ENCODE measurements around the gene HAUS5. TPM values are rescaled to one million over a fixed set of nuclear protein-coding genes. Genes with fewer than 3 reads are reported as not detected.

HAUS5 gene
- total RNA-seq, 2 donors from 2014 or later, result 8.4 to 13.9 TPM

- H3K4me3 ChIP-seq, result no peak overlapping the region
- no peaks in the 10 kb centered on the region for H3K27me3 ChIP-seq (replicated peaks; ENCODE audit: insufficient read depth)
- no peaks in the 10 kb centered on the region for H3K36me3 ChIP-seq
- H3K4me1 ChIP-seq (ENCODE audit: control insufficient read depth in 1 of 2, low read depth in 2 of 2), result peaks cover 7 to 12% of the 10 kb centered on the region in 2 donors
- H3K9me3 ChIP-seq, result no peaks in the 10 kb centered on the region
- no peak for ATAC-seq (ENCODE audit: insufficient number of reproducible peaks, low FRiP score, low read depth)
- TF ChIP-seq CTCF (IDR thresholded peaks at IDR 0.05), result no peak
- no peak for DNase-seq (ENCODE audit: low spot score)
- H3K27ac ChIP-seq, result no peak overlapping the region
These were observed 4.3 kb upstream of the HAUS5 start for GRCh38 chr19:35608251-35608650.

- no peak for TF ChIP-seq CTCF (IDR thresholded peaks at IDR 0.05)
- Histone ChIP-seq H3K4me1 (ENCODE audit: control insufficient read depth in 1 of 2, low read depth in 2 of 2) (peaks cover 8 to 13% of the 10 kb centered on the region in 2 donors), H3K27me3 (replicated peaks; ENCODE audit: insufficient read depth) (no peaks in the 10 kb centered on the region), H3K4me3 (no peak overlapping the region), H3K9me3 (no peaks in the 10 kb centered on the region), H3K36me3 (no peaks in the 10 kb centered on the region), H3K27ac (no peak overlapping the region)
- DNase-seq (ENCODE audit: low spot score) (no peak), ATAC-seq (ENCODE audit: insufficient number of reproducible peaks, low FRiP score, low read depth) (no peak)
These were observed 2.6 kb upstream of the HAUS5 start for GRCh38 chr19:35609851-35610353.

DNA sequence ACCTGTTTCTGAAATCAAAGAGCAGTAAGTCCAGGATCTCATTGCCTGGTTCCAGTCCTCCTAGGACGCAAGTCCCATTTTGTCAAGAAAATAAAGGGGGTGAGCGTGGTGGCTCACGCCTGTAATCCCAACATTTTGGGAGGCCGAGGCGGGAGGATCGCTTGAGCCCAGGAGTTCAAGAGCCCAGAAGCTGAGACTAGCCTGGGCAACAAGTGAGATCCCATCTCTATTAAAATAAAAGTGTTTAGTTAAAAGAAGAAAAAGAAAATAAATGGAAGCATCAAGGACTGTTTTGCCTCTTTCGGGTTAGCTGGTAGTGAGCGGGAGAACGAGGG lies 344 bp upstream of the HAUS5 start:
- no peak for ATAC-seq (ENCODE audit: insufficient number of reproducible peaks, low FRiP score, low read depth)
- no peak for DNase-seq (ENCODE audit: low spot score)

GRCh38 chr19:35613574-35613973 lies 1.0 kb downstream of the HAUS5 start:
- Histone ChIP-seq H3K27me3 (replicated peaks; ENCODE audit: insufficient read depth) (no peaks in the 10 kb centered on the region), H3K36me3 (no peaks in the 10 kb centered on the region), H3K9me3 (no peaks in the 10 kb centered on the region), H3K4me1 (ENCODE audit: control insufficient read depth in 1 of 2, low read depth in 2 of 2) (peaks cover 8 to 13% of the 10 kb centered on the region in 2 donors), H3K27ac (no peak overlapping the region), H3K4me3 (no peak overlapping the region)
- no peak for DNase-seq (ENCODE audit: low spot score)
- no peak for ATAC-seq (ENCODE audit: insufficient number of reproducible peaks, low FRiP score, low read depth)
- TF ChIP-seq CTCF (IDR thresholded peaks at IDR 0.05), result no peak

More for the DNA sequence above, 344 bp upstream of the HAUS5 start:
- Histone ChIP-seq H3K27me3 (replicated peaks; ENCODE audit: insufficient read depth) (no peaks in the 10 kb centered on the region), H3K9me3 (no peaks in the 10 kb centered on the region), H3K4me3 (peak overlapping the region; percentile 88), H3K36me3 (no peaks in the 10 kb centered on the region), H3K4me1 (ENCODE audit: control insufficient read depth in 1 of 2, low read depth in 2 of 2) (peaks cover 8 to 13% of the 10 kb centered on the region in 2 donors), H3K27ac (no peak overlapping the region)
- TF ChIP-seq CTCF (IDR thresholded peaks at IDR 0.05), result no peak

DNA sequence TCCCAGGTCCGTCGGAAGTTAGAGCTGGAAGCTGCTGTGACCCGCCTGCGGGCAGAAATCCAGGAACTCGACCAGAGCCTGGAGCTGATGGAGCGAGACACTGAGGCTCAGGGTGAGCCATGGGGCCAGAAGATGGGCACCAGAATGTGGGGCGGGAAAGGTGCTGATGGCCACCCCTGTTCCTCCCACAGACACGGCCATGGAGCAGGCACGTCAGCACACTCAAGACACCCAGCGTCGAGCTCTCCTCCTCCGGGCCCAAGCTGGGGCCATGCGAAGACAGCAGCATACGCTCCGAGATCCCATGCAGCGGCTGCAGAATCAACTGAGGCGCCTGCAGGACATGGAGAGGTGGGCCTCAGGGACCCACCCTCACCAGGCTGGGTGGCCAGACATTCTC lies 2.5 kb downstream of the HAUS5 start:
- Histone ChIP-seq H3K27me3 (replicated peaks; ENCODE audit: insufficient read depth) (no peaks in the 10 kb centered on the region), H3K4me3 (no peak overlapping the region), H3K27ac (no peak overlapping the region), H3K4me1 (ENCODE audit: control insufficient read depth in 1 of 2, low read depth in 2 of 2) (peaks cover 8 to 13% of the 10 kb centered on the region in 2 donors), H3K36me3 (no peaks in the 10 kb centered on the region), H3K9me3 (no peaks in the 10 kb centered on the region)
- ATAC-seq (ENCODE audit: insufficient number of reproducible peaks, low FRiP score, low read depth) (no peak), DNase-seq (ENCODE audit: low spot score) (no peak)
- no peak for TF ChIP-seq CTCF (IDR thresholded peaks at IDR 0.05)

All from thoracic aorta (tissue), 2 donors.